Gastroesophageal sphincter (tissue), 4 donors: ENCODE measurements around the gene DNLZ. TPM values are rescaled to one million over a fixed set of nuclear protein-coding genes. Genes with fewer than 3 reads are reported as not detected.

Experiments
- ATAC-seq: fragments of 150-250 bp; one replicate; pipeline ENCODE4 v1.9.1; 2016; ENCODE audit warnings: mild to moderate bottlenecking, moderate library complexity
- H3K27ac ChIP-seq, 4 donors: fragments of 200-600 bp; sonication (generic) in 3 of 4; 1 replicate in 3 of 4; 2 replicates in 1 of 4; pipeline ENCODE4 v1.5.1; 2016 to 2019
- H3K27me3 ChIP-seq: fragments of 200-600 bp; sonication (generic); one replicate; pipeline ENCODE4 v1.5.1; 2019
- H3K36me3 ChIP-seq, 2 donors: fragments of 200-600 bp; sonication (generic); one replicate each; pipeline ENCODE4 v1.5.1; 2019; ENCODE audit warnings: control low read depth in 1 of 2
- H3K4me1 ChIP-seq, 3 donors: fragments of 200-600 bp; sonication (generic); 1 replicate in 2 of 3; 2 replicates in 1 of 3; pipeline ENCODE4 v1.5.1; 2016 to 2019; ENCODE audit warnings: control low read depth in 2 of 3
- H3K4me3 ChIP-seq, 2 donors: fragments of 200-600 bp; sonication (generic); one replicate each; pipeline ENCODE4 v1.5.1; 2019; ENCODE audit warnings: mild to moderate bottlenecking in 1 of 2, moderate library complexity in 1 of 2
- H3K9me3 ChIP-seq, 3 donors: fragments of 200-600 bp; sonication (generic); one replicate each; pipeline ENCODE4 v1.5.1; 2017 to 2019; ENCODE audit warnings: control low read depth in 2 of 3
- EP300 ChIP-seq: sonication (generic); formaldehyde crosslinking; IDR thresholded peaks from one replicate; pipeline ENCODE4 v1.6.1; 2017; ENCODE audit warnings: antibody characterized with exemption, mild to moderate bottlenecking
- POLR2A ChIP-seq, 2 donors: fragments of 450-650 bp; IDR thresholded peaks; one replicate each; pipeline ENCODE4 v1.6.1; 2017; ENCODE audit warnings: antibody characterized with exemption in 2 of 2, mild to moderate bottlenecking in 2 of 2, moderate library complexity in 1 of 2
- POLR2AphosphoS5 ChIP-seq: sonication (generic); formaldehyde crosslinking; IDR thresholded peaks from one replicate; pipeline ENCODE4 v1.6.1; 2017; ENCODE audit warnings: antibody characterized with exemption
- WGBS, 2 donors: methylation state at CpG; one replicate each; pipeline ENCODE4 v1.1.5; 2018; ENCODE audit warnings: low coverage in 1 of 2; 5-methylcytosine and 5-hydroxymethylcytosine counted together
- total RNA-seq, 4 donors: library from RNA; depleted of rRNA; stranded (reverse); fragments of >200 nt; gene quantifications; one replicate each; pipeline ENCODE4 v1.1.0, GENCODE V29; 2016
- TF ChIP-seq, protein P1 (sequence below), 4 experiments: fragments of 200-600 bp in 2 of 4; fragments of 450-650 bp in 2 of 4; sonication (generic) in 1 of 4; IDR thresholded peaks; one replicate each; pipeline ENCODE4 v1.5.1; 2017 to 2019; ENCODE audit warnings: antibody characterized with exemption in 4 of 4, mild to moderate bottlenecking in 2 of 4, moderate library complexity in 2 of 4

DNLZ gene
- total RNA-seq, 4 donors from 2014 or later: 8.4 to 23.7 (median 15.7) TPM

DNA sequence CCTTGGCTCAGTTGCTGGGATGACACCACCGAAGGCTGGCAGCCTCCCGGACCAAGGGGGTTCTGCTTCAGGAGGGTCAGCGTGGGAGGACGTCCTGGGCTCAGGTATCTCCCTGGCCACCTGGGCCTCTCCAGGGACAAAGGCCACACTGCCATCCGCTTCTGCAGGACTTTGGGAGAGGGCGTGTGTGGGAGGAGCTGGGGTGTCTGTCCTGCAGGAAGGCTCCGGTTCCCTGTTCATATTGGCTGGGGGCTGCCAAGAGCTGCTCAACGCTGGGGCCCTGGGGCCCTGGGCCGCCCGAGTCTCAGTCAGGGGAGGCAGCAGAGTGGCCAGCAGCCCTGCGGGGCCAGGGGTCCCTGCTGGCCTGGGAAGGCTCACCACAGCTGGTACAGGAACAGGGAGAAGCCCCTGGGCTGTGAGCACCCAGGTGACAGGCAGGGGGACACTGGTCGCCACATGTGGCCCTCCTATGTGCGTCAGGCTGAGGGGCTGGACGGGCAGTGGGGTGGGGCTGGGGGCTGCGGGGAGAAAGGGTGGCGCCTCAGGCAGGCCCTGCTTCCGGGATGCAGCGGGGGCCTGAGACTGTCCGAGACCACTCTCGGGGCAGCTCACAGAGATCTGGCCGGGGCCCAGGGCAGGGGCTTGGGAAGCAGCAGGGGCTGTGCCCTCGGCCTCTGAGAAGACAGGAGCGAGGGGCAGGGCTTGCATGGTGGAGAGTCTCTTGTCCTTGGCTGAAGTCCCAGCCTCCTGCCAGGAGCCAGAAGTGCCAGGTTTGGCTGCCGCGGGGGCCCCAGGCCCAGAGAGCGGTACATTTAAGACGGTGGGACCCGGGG lies 14.8 kb upstream of the DNLZ start:
- peaks cover 0 to 56% of the 10 kb centered on the region in 2 donors for H3K36me3 ChIP-seq
- ATAC-seq: no peak

DNA sequence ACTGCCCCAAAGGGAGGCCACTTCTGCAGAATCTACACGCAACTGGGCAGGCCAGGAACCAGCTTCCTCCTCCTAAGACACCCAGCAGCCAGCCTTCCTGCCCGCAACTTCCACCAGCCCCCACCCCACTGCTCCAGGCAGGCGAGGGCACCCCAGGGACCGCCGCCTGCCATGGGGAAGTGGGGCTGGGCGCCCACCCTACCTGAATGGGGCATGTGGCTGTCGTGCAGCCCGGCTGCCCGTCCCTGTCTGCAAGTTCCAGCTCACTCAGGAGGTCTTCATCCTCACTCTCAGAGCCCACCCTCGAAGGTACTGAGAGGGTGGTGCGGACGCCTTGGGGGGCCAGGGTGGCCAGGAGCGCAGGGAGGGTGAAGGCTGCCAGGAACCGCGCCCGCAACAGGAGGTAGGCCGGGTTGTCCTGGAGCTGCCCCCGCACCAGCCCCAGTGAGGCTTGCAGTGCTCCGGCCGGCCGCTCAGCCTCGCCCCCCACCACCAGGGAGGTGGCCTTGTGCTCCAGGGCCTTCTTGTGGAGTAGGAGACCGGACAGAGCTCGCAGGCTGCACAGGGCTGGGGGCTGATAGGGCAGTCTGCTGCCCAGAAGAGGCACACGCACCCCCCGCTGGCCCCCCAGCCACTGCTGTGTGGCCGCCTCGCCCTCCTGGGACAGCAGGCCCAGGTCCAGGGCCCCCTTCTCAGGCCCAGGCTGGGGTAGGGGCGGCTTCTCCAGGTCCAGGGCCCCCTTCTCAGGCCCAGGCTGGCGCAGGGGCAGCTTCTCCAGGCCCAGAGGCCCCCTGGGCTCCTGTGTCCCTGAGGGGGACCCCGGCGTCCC lies 14.0 kb upstream of the DNLZ start:
- TF ChIP-seq, protein P1, sequence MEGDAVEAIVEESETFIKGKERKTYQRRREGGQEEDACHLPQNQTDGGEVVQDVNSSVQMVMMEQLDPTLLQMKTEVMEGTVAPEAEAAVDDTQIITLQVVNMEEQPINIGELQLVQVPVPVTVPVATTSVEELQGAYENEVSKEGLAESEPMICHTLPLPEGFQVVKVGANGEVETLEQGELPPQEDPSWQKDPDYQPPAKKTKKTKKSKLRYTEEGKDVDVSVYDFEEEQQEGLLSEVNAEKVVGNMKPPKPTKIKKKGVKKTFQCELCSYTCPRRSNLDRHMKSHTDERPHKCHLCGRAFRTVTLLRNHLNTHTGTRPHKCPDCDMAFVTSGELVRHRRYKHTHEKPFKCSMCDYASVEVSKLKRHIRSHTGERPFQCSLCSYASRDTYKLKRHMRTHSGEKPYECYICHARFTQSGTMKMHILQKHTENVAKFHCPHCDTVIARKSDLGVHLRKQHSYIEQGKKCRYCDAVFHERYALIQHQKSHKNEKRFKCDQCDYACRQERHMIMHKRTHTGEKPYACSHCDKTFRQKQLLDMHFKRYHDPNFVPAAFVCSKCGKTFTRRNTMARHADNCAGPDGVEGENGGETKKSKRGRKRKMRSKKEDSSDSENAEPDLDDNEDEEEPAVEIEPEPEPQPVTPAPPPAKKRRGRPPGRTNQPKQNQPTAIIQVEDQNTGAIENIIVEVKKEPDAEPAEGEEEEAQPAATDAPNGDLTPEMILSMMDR (IDR thresholded peaks at IDR 0.05): no peak
- no peak for TF ChIP-seq POLR2AphosphoS5
- no peak for TF ChIP-seq EP300
- no peak for TF ChIP-seq POLR2A (IDR thresholded peaks at IDR 0.05)
- H3K27ac ChIP-seq: no peak overlapping the region
- H3K4me3 ChIP-seq: no peak overlapping the region
- ATAC-seq: no peak
- H3K27me3 ChIP-seq: no peaks in the 10 kb centered on the region
- H3K36me3 ChIP-seq: peaks cover 0 to 47% of the 10 kb centered on the region in 2 donors
- no peaks in the 10 kb centered on the region for H3K9me3 ChIP-seq
- H3K4me1 ChIP-seq: peaks cover 0 to 7% (median 0%) of the 10 kb centered on the region in 3 donors
- no CpG with 5 or more reads among the region's 32 CpGs for WGBS, 2 donors

More for the DNA sequence above, 14.8 kb upstream of the DNLZ start:
- Histone ChIP-seq H3K4me1 (no peaks in the 10 kb centered on the region), H3K27ac (no peak overlapping the region), H3K4me3 (no peak overlapping the region), H3K9me3 (no peaks in the 10 kb centered on the region), H3K27me3 (no peaks in the 10 kb centered on the region)
- 100% methylated on average over 1 of the region's 28 CpGs; no CpG with 5 or more reads in 1 of the 2 donors for WGBS, 2 donors
- TF ChIP-seq, protein P1 (IDR thresholded peaks at IDR 0.05): no peak
- TF ChIP-seq POLR2A (IDR thresholded peaks at IDR 0.05) (no peak), POLR2AphosphoS5 (no peak), EP300 (no peak)

DNA sequence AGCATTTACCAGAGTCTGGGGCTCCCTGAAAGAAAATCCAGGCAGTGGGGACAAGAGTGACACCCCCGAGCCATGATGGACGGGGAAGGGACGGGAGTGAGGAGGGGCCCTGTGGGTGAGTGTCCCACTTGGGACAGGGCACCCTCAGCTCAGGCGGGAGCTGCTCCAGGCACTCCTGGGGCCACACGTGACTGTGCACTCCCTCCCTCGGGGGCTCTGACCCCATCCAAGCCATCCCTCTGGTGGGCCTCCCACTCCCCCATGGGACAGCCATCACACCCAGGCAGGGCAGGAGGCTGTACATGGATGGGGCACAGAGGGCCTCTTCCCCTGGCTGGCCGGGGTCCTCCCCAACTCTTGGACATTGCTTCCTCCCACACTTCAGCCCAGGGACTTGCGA lies 12.9 kb upstream of the DNLZ start:
- Histone ChIP-seq H3K4me1 (peaks cover 0 to 12% (median 0%) of the 10 kb centered on the region in 3 donors), H3K4me3 (no peak overlapping the region), H3K27me3 (no peaks in the 10 kb centered on the region), H3K36me3 (peaks cover 0 to 36% of the 10 kb centered on the region in 2 donors), H3K9me3 (no peaks in the 10 kb centered on the region), H3K27ac (no peak overlapping the region)
- WGBS, 2 donors: 81% methylated on average over 4 of the region's 8 CpGs; no CpG with 5 or more reads in 1 of the 2 donors
- TF ChIP-seq, protein P1 (IDR thresholded peaks at IDR 0.05): no peak
- no peak for ATAC-seq

DNA sequence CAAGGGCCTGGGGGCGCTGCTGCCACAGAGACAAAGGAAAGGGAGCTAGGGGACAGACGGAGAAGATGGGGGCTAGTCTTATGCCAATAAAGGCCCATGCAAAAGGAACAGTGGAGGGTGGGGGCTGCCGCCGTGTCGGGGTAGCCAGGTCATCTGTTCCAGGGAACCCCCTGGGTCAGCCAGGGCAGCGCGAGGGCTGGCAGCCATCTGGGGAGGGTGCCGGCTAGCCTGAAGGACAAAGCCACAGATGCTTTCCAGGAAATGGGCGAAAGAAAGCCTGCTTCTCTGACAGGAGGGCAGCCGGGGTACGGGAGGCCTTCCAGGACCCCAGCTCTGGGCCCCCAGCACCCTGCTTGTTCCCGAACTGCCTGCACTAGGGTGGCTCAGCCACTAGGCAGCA lies 11.6 kb upstream of the DNLZ start:
- Histone ChIP-seq H3K4me3 (no peak overlapping the region), H3K36me3 (peaks cover 0 to 23% of the 10 kb centered on the region in 2 donors), H3K4me1 (peaks cover 0 to 12% (median 0%) of the 10 kb centered on the region in 3 donors), H3K27ac (no peak overlapping the region), H3K27me3 (no peaks in the 10 kb centered on the region), H3K9me3 (no peaks in the 10 kb centered on the region)
- TF ChIP-seq EP300: no peak
- TF ChIP-seq, protein P1 (IDR thresholded peaks at IDR 0.05): no peak
- no peak for TF ChIP-seq POLR2A (IDR thresholded peaks at IDR 0.05)
- no peak for TF ChIP-seq POLR2AphosphoS5
- ATAC-seq: no peak
- 83 to 86% methylated on average over 1 to 8 of the region's 12 CpGs for WGBS, 2 donors
